CD4-positive, alpha-beta T cell treated with Interleukin-2 at 100 ng/mL for 4 hours (primary cell): ENCODE results near the gene DUSP21.
"Not testable (repeated sequence)": the region's sequence is repeated elsewhere in the genome, so short reads cannot be mapped to it uniquely, and the experiment has no call there.

Experiments
- DNase-seq: peaks from one replicate; pipeline ENCODE4 v3.0.0-alpha.2; 2020; ENCODE audit warnings: low spot score

The DUSP21 gene

DNA sequence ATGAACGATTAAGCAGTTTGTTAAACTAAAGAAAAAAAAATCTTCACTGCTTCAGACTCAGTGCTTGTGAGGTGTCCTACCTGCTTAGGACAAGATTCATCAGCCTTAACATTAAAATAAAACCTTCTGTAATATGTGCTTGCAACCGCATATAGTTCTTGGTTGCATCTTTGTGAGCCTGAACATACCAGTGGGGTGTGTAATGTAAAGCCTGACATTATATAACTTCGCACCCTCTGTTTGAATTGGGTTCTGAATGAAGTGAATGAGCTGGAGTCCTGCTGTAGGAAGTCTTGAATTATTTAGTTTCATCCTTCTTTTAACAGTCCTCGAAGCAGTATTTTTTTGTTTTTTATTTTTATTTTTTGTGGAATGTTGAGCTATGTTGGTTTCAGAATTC lies 32.3 kb downstream of the DUSP21 start:
- DNase-seq, result no peak

DNA sequence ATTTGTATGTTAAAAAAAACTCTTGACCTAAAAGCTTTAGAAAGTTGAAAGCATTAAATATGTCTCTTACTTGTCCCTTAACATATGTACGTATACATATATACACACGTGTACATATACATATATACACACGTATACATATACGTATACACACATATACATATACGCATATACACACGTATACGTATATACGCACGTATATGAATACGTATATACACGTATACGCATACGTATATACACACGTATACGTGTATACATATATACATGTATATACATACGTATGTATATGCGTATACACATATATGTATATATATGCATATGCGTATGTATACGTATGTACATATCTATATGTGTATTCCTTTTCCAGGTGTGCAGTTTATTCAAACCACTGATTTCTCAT lies 32.9 kb downstream of the DUSP21 start:
- no peak for DNase-seq

- DNase-seq, result no peak
Measured at GRCh38 chrX:44878780-44879179, 35.0 kb downstream of the DUSP21 start.

DNA sequence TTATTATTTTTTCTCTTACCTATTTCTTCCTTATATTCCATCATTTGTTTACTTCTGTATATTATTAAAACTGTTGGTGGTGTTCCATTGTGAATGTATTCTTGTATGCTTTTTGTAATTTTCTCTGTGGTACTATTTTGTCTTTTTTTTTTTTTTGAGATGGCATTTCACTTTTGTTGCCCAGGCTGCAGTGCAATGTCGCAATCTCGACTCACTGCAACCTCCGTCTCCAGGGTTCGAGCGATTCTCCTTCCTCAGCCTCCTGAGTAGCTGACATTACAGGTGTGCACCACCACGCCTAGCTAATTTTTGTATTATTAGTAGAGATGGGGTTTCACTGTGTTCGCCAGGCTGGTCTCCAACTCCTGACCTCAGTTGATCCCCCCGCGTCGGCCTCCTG lies 37.7 kb downstream of the DUSP21 start:
- DNase-seq, result no peak

- no peak for DNase-seq
Measured at GRCh38 chrX:44882635-44883034, 38.8 kb downstream of the DUSP21 start.

DNA sequence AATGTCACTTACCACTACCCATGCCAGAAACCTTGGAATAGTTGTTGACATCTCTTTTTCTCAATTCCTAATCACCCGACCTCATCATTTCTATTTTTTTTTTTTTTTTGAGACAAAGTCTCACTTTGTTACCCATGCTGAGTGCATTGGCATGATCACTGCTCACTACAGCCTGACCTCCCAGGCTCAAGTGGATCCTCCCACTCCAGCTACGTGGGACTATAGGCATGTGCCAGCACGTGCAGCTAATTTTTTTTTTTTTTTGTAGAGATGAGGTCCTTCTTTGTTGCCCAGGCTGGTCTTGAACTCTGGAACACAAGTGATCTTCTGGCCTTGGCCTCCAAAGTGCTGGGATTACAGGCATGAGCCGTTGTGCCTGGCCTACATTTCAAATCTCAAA lies 41.1 kb downstream of the DUSP21 start:
- DNase-seq, result no peak

- no peak for DNase-seq
Measured at GRCh38 chrX:44889824-44890223, 46.0 kb downstream of the DUSP21 start.

- no peak for DNase-seq
Measured at GRCh38 chrX:44890247-44890646, 46.4 kb downstream of the DUSP21 start.

DNA sequence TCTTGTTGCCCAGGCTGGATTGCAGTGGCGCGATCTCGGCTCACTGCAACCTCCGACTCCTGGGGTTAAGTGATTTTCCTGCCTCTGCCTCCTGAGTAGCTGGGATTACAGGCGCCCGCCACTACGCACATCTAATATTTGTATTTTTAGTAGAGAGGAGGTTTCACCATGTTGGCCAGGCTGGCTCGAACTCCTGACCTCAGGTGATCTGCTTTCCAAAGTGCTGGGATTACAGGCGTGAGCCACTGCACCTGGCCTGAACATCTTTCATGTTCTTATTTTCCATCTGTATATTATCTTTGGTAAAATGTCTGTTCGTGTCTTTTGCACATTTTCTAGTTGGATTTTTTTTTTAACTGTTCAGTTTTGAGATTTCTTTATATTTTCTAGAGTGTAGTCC lies 46.9 kb downstream of the DUSP21 start:
- not testable (repeated sequence) for DNase-seq

DNA sequence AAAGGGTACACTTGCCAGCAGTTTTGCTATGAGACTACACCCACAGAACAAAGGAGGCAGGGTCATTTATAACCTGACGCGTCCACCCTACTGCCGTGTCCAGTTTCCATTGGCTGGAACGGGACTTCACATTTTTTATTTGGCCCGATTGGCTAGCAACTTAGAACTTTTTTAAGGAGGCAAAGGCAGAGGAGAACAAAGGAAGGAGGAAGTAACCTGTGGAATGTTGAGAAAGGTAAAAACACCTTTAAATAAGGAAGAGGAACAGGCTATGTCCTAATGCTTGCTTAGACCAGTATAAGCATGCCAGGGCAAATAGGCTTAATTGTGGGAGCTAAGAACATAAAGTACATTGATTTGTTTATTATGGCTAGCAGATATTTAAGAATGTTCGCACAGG lies 47.8 kb downstream of the DUSP21 start:
- DNase-seq, result no peak
